ENCODE measurements around the gene KCNK5.

Gene KCNK5

GRCh38 chr6:39140556-39141167 lies 88.6 kb downstream of the KCNK5 start:
- no peak for DNase-seq

Measured in anterior cingulate cortex (tissue), 58 donors.